ENCODE data around the gene IL15. TPM values are rescaled to one million over a fixed set of nuclear protein-coding genes. Genes with fewer than 3 reads are reported as not detected.

The IL15 gene
- total RNA-seq, 1 experiment from 2014 or later = 0.51 TPM

DNA sequence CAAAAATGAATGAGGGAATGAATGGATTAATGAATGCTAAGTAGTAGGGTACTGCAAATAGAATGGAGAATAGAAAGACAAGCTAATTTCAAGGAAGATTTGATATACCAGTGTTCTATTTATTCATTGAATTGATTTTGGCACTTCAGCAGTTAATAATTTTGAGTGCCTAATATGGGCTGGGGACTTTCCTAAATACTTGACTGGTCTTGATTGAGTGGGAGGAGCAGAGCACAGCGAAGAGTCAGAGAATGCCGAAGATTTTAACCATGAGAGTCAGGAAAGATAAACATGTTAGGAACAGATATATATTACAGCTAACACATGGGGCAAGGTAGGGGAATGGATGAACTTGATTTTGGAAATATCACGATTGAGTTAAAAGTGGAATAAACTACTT is 10.6 kb downstream of the IL15 start:
- Mint-ChIP-seq H3K27me3 (ENCODE audit: insufficient read depth, unreplicated experiment) (no peaks in the 10 kb centered on the region), H3K4me3 (ENCODE audit: unreplicated experiment) (no peak overlapping the region), H3K27ac (ENCODE audit: low read depth, unreplicated experiment) (peak overlapping the region; percentile 3), H3K9me3 (ENCODE audit: unreplicated experiment) (peaks cover 6% of the 10 kb centered on the region), H3K4me1 (ENCODE audit: insufficient read depth, unreplicated experiment) (peaks cover 53% of the 10 kb centered on the region), H3K36me3 (ENCODE audit: insufficient read depth, unreplicated experiment) (no peaks in the 10 kb centered on the region)
- POLR2A ChIA-PET = interaction anchor here (0.6 to 1.5 kb wide), 4 partner anchors 9 to 297 kb away, joined by 3 to 5 read pairs (median 4); no protein-coding TSS in a partner anchor
- TF ChIP-seq, protein P1, sequence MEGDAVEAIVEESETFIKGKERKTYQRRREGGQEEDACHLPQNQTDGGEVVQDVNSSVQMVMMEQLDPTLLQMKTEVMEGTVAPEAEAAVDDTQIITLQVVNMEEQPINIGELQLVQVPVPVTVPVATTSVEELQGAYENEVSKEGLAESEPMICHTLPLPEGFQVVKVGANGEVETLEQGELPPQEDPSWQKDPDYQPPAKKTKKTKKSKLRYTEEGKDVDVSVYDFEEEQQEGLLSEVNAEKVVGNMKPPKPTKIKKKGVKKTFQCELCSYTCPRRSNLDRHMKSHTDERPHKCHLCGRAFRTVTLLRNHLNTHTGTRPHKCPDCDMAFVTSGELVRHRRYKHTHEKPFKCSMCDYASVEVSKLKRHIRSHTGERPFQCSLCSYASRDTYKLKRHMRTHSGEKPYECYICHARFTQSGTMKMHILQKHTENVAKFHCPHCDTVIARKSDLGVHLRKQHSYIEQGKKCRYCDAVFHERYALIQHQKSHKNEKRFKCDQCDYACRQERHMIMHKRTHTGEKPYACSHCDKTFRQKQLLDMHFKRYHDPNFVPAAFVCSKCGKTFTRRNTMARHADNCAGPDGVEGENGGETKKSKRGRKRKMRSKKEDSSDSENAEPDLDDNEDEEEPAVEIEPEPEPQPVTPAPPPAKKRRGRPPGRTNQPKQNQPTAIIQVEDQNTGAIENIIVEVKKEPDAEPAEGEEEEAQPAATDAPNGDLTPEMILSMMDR (IDR thresholded peaks at IDR 0.05; ENCODE audit: unreplicated experiment) = no peak
- intact Hi-C loops (cut with micrococcal nuclease) = no loop called here
- DNase-seq (ENCODE audit: unreplicated experiment) = no peak
- CTCF ChIA-PET = interaction anchor here (0.6 to 1.5 kb wide), 5 partner anchors 9 to 274 kb away, joined by 3 to 8 read pairs (median 4); partner anchors contain the start of gene IL15
- BruUV-seq (replicated peaks) = no TSS peak

DNA sequence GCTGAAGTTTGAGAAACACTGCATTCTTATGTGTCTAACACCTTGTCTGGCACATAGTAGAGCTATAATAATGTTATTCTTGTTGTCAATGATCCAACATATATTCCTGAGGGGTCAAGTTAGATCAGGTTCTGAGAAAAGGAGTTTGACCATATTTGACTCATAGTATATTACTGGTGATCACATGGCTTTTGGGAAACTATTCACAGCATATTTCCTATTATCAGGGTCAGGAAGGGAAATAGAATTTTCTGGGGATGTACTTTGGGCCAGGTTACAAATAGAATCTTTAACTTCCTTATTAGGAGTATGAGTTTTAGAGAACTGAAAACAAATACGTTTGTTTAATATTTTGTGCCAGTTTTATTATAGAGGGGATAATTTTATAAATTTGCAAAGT is 11.6 kb downstream of the IL15 start:
- no TSS peak for BruUV-seq (replicated peaks)
- CTCF ChIA-PET = interaction anchor here (1.4 kb wide), 1 partner anchor 10 kb away, joined by 8 read pairs; the partner anchor contains the start of gene IL15
- Mint-ChIP-seq H3K27ac (ENCODE audit: low read depth, unreplicated experiment) (no peak overlapping the region), H3K4me1 (ENCODE audit: insufficient read depth, unreplicated experiment) (peaks cover 48% of the 10 kb centered on the region), H3K9me3 (ENCODE audit: unreplicated experiment) (peaks cover 6% of the 10 kb centered on the region), H3K4me3 (ENCODE audit: unreplicated experiment) (no peak overlapping the region), H3K27me3 (ENCODE audit: insufficient read depth, unreplicated experiment) (no peaks in the 10 kb centered on the region), H3K36me3 (ENCODE audit: insufficient read depth, unreplicated experiment) (no peaks in the 10 kb centered on the region)
- TF ChIP-seq, protein P1 (IDR thresholded peaks at IDR 0.05; ENCODE audit: unreplicated experiment) = no peak
- intact Hi-C loops (cut with micrococcal nuclease) = no loop called here
- no peak for DNase-seq (ENCODE audit: unreplicated experiment)
- POLR2A ChIA-PET = interaction anchor here (0.6 to 1.5 kb wide), 3 partner anchors 12 to 298 kb away, joined by 3 to 5 read pairs (median 3); no protein-coding TSS in a partner anchor

GRCh38 chr4:141652161-141652778 is 15.9 kb downstream of the IL15 start:
- H3K4me1 Mint-ChIP-seq (ENCODE audit: insufficient read depth, unreplicated experiment) = peaks cover 14% of the 10 kb centered on the region
- H3K36me3 Mint-ChIP-seq (ENCODE audit: insufficient read depth, unreplicated experiment) = no peaks in the 10 kb centered on the region
- H3K27me3 Mint-ChIP-seq (ENCODE audit: insufficient read depth, unreplicated experiment) = no peaks in the 10 kb centered on the region
- ChIA-PET CTCF (interaction anchor here (1.1 kb wide), 1 partner anchor 345 kb away, joined by 3 read pairs; no protein-coding TSS in a partner anchor), POLR2A (interaction anchor here (1.0 kb wide), 1 partner anchor 10 kb away, joined by 3 read pairs; no protein-coding TSS in a partner anchor)
- intact Hi-C loops (cut with micrococcal nuclease) = no loop called here
- H3K27ac Mint-ChIP-seq (ENCODE audit: low read depth, unreplicated experiment) = no peak overlapping the region
- no peak overlapping the region for H3K4me3 Mint-ChIP-seq (ENCODE audit: unreplicated experiment)
- TF ChIP-seq, protein P1 (IDR thresholded peaks at IDR 0.05; ENCODE audit: unreplicated experiment) = no peak
- no peak for DNase-seq (ENCODE audit: unreplicated experiment)
- no TSS peak for BruUV-seq (replicated peaks)
- H3K9me3 Mint-ChIP-seq (ENCODE audit: unreplicated experiment) = no peaks in the 10 kb centered on the region

DNA sequence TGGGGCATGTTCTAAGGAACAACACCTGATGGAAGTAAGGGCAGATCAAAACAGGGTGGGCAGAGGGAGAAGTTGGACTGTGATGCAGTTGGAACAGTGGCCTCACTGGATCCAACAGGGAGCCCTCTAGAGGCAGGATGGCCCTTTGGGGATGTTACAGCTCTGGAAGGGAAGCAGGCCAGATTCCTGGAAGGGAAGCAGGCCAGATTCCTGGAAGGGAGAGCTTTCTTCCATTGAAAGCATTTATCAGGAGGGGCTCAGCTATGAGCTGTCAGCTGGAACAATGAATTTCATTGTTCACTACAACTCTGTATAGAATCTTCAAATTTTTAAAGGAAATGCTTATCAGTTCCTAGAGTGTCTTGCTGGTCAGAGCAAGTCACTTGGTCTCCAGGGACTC is 17.7 kb downstream of the IL15 start:
- ChIA-PET POLR2A (interaction anchor here (0.8 kb wide), 1 partner anchor 17 kb away, joined by 4 read pairs; no protein-coding TSS in a partner anchor), CTCF (interaction anchor here (0.6 to 1.5 kb wide), 11 partner anchors 11 to 1418 kb away, joined by 3 to 8 read pairs (median 4); no protein-coding TSS in a partner anchor)
- TF ChIP-seq, protein P1 (IDR thresholded peaks at IDR 0.05; ENCODE audit: unreplicated experiment) = peak; percentile 24
- Mint-ChIP-seq H3K36me3 (ENCODE audit: insufficient read depth, unreplicated experiment) (no peaks in the 10 kb centered on the region), H3K9me3 (ENCODE audit: unreplicated experiment) (no peaks in the 10 kb centered on the region), H3K27me3 (ENCODE audit: insufficient read depth, unreplicated experiment) (no peaks in the 10 kb centered on the region), H3K4me3 (ENCODE audit: unreplicated experiment) (no peak overlapping the region), H3K4me1 (ENCODE audit: insufficient read depth, unreplicated experiment) (peaks cover 5% of the 10 kb centered on the region), H3K27ac (ENCODE audit: low read depth, unreplicated experiment) (no peak overlapping the region)
- intact Hi-C loops (cut with micrococcal nuclease) = no loop called here
- no TSS peak for BruUV-seq (replicated peaks)
- DNase-seq (ENCODE audit: unreplicated experiment) = peak; percentile 48
